ENCODE measurements around the gene METTL8. TPM values are rescaled to one million over a fixed set of nuclear protein-coding genes. Genes with fewer than 3 reads are reported as not detected.

Gene METTL8
- total RNA-seq, 1 donor from 2014 or later: 6.7 TPM

- no peak for DNase-seq (ENCODE audit: low spot score in 2 of 2)
- Histone ChIP-seq H3K9me3 (peaks cover 0 to 12% of the 10 kb centered on the region in 2 donors), H3K27ac (no peak overlapping the region), H3K4me3 (no peak overlapping the region), H3K27me3 (no peaks in the 10 kb centered on the region), H3K36me3 (peaks cover 0 to 4% of the 10 kb centered on the region in 2 donors), H3K4me1 (no peaks in the 10 kb centered on the region)
- intact Hi-C loops (cut with DNase I): no loop called here
- no peak for TF ChIP-seq CTCF (IDR thresholded peaks at IDR 0.05)
These were observed 125.3 kb downstream of the METTL8 start for GRCh38 chr2:171308280-171309054.

GRCh38 chr2:171307560-171307959 lies 126.2 kb downstream of the METTL8 start:
- H3K27me3 ChIP-seq: no peaks in the 10 kb centered on the region
- no peak for TF ChIP-seq CTCF (IDR thresholded peaks at IDR 0.05)
- no peak overlapping the region for H3K4me3 ChIP-seq
- no peaks in the 10 kb centered on the region for H3K4me1 ChIP-seq
- H3K9me3 ChIP-seq: peaks cover 0 to 12% of the 10 kb centered on the region in 2 donors
- intact Hi-C loops (cut with DNase I): no loop called here
- H3K36me3 ChIP-seq: peaks cover 0 to 4% of the 10 kb centered on the region in 2 donors
- DNase-seq (ENCODE audit: low spot score in 2 of 2): no peak
- H3K27ac ChIP-seq: no peak overlapping the region

- no peaks in the 10 kb centered on the region for H3K27me3 ChIP-seq
- H3K27ac ChIP-seq: no peak overlapping the region
- TF ChIP-seq CTCF (IDR thresholded peaks at IDR 0.05): no peak
- no peaks in the 10 kb centered on the region for H3K36me3 ChIP-seq
- no peaks in the 10 kb centered on the region for H3K4me1 ChIP-seq
- no peaks in the 10 kb centered on the region for H3K9me3 ChIP-seq
- intact Hi-C loops (cut with DNase I): no loop called here
- no peak overlapping the region for H3K4me3 ChIP-seq
- no peak for DNase-seq (ENCODE audit: low spot score in 2 of 2)
These were observed 135.8 kb downstream of the METTL8 start for GRCh38 chr2:171297956-171298355.

GRCh38 chr2:171294608-171295007 lies 139.2 kb downstream of the METTL8 start:
- Histone ChIP-seq H3K27ac (no peak overlapping the region), H3K4me3 (no peak overlapping the region), H3K27me3 (no peaks in the 10 kb centered on the region), H3K36me3 (no peaks in the 10 kb centered on the region), H3K4me1 (no peaks in the 10 kb centered on the region), H3K9me3 (no peaks in the 10 kb centered on the region)
- DNase-seq (ENCODE audit: low spot score in 2 of 2): no peak
- no peak for TF ChIP-seq CTCF (IDR thresholded peaks at IDR 0.05)
- intact Hi-C loops (cut with DNase I): no loop called here

- Histone ChIP-seq H3K27me3 (no peaks in the 10 kb centered on the region), H3K36me3 (no peaks in the 10 kb centered on the region), H3K4me1 (no peaks in the 10 kb centered on the region), H3K9me3 (no peaks in the 10 kb centered on the region), H3K4me3 (no peak overlapping the region), H3K27ac (no peak overlapping the region)
- DNase-seq (ENCODE audit: low spot score in 2 of 2): no peak
- no peak for TF ChIP-seq CTCF (IDR thresholded peaks at IDR 0.05)
- intact Hi-C loops (cut with DNase I): no loop called here
These were observed 140.1 kb downstream of the METTL8 start for GRCh38 chr2:171293661-171294060.
